Heart right ventricle (tissue), 16 donors: ENCODE data around the gene TMC5. TPM values are rescaled to one million over a fixed set of nuclear protein-coding genes. Genes with fewer than 3 reads are reported as not detected.
A peak's percentile ranks its signal among the peaks of the same experiment; 100 is the strongest.
"Not testable (repeated sequence)": the region's sequence is repeated elsewhere in the genome, so short reads cannot be mapped to it uniquely, and the experiment has no call there.

Experiments
- ATAC-seq, 8 donors: fragments of 200-7000 bp; cut with Tn5 transposase; one replicate each; pipeline ENCODE4 v1.9.1; 2020; ENCODE audit warnings: mild to moderate bottlenecking in 8 of 8, moderate library complexity in 8 of 8, moderate number of reproducible peaks in 1 of 8
- DNase-seq, 2 donors: peaks; one replicate each; pipeline ENCODE4 v3.0.0-alpha.2; 2020
- H3K27ac ChIP-seq, 10 donors: fragments of 200-600 bp; sonication (generic) in 2 of 10; one replicate each; pipeline versions ENCODE4 v1.5.0 to v1.8.0; 2020 to 2022; ENCODE audit warnings: mild to moderate bottlenecking in 3 of 10
- H3K27me3 ChIP-seq, 7 donors: fragments of 200-600 bp; one replicate each; pipeline ENCODE4 v1.8.0; 2021 to 2022; ENCODE audit warnings: mild to moderate bottlenecking in 2 of 7
- H3K36me3 ChIP-seq, 9 donors: fragments of 200-600 bp; sonication (generic) in 1 of 9; one replicate each; pipeline versions ENCODE4 v1.5.0 to v1.8.0; 2020 to 2022; ENCODE audit warnings: mild to moderate bottlenecking in 2 of 9
- H3K4me1 ChIP-seq, 9 donors: fragments of 200-600 bp; sonication (generic) in 1 of 9; one replicate each; pipeline versions ENCODE4 v1.5.0 to v1.8.0; 2020 to 2022; ENCODE audit warnings: mild to moderate bottlenecking in 4 of 9
- H3K4me3 ChIP-seq, 10 donors: fragments of 200-600 bp; sonication (generic) in 2 of 10; one replicate each; pipeline versions ENCODE4 v1.5.0 to v1.8.0; 2020 to 2022; ENCODE audit warnings: mild to moderate bottlenecking in 7 of 10, moderate library complexity in 2 of 10
- H3K9me3 ChIP-seq, 11 donors: fragments of 200-600 bp in 10 of 11; sonication (generic) in 2 of 11; one replicate each; pipeline versions ENCODE4 v1.5.0 to v1.8.0; 2013 to 2022; ENCODE audit warnings: mild to moderate bottlenecking in 2 of 11, control low read depth in 1 of 11, moderate library complexity in 1 of 11
- CTCF ChIP-seq, 9 donors: fragments of 200-600 bp; sonication (generic) in 2 of 9; IDR thresholded peaks; one replicate each; pipeline versions ENCODE4 v1.5.0 to v1.8.0; 2021 to 2022; ENCODE audit warnings: antibody characterized with exemption in 9 of 9, mild to moderate bottlenecking in 5 of 9, moderate library complexity in 1 of 9
- WGBS, 2 donors: extraction: QIAGEN DNeasy Blood & Tissue Kit; methylation state at CpG; one replicate each; pipeline ENCODE4 v1.1.7; 2013; ENCODE audit warnings: inconsistent platforms in 1 of 2; 5-methylcytosine and 5-hydroxymethylcytosine counted together
- intact Hi-C, 10 donors: fragments of 100-400 bp; cut with DNase I; formaldehyde crosslinking; loops; one replicate each; pipeline versions ENCODE4 v1.11.1 to v1.14.2; 2022
- polyA plus RNA-seq, 2 donors: library from polyadenylated mRNA; stranded (reverse); fragments of 200-250 nt; gene quantifications; one replicate each; pipeline ENCODE4 v1.2.3, GENCODE V29; 2013
- total RNA-seq, 10 donors: library from RNA; stranded (reverse); fragmentation: NEBNext Ultra II Directional in 3 of 10; extraction: Animal tissue kit (Norgen Biotek cat#: 25700) in 3 of 10; gene quantifications; one replicate each; pipeline versions ENCODE4 v1.2.1 to v1.2.4, GENCODE V29; 2021 to 2023
- donor health status: Arrhythmogenic right ventricular cardiomyopathy.
- donor health status: ischemic (EF 13 %, LVEDD 7.1; RV severe dilation, severe dysfunction).
- donor health status: healthy with polysubstance abuse.
- donor health status: DM: no; HTN: yes; CAD: no.
- donor health status: DM: no; HTN: no; CAD: no.
- donor health status: ischemic (EF 25% LVEDD 6.9; RV normal size, moderate dysfunction).
- donor health status: ischemic (EF 25% LVEDD 5.7; RV mildly dilated, moderate dysfunction).
- donor health status: healthy.
- donor health status: DM: yes; HTN: yes; CAD: no.
- donor health status: Ischemic cardiomyopathy.
- donor health status: ischemic (EF 35%, LVEDD 5.7; RV mildly dilated, moderate dysfunction).
- donor health status: nonischemic (EF 11% LVEDD 7.7; RV severe dilation, severe dysfunction).
- donor health status: DM: yes; HTN: yes; CAD: no.
- donor health status: PGD.
- donor health status: ischemic (EF 29% LVEDD 5.4; RV normal size, mild dysfunction).
- donor health status: nonischemic (EF 23%, LVEDD 6.1; RV moderate dilation, normal function).

Gene TMC5
- total and polyA plus RNA-seq, 12 donors, result under 0.01 to 0.13 (median 0.10) TPM; not detected in 8

- H3K4me3 ChIP-seq, result no peak overlapping the region
- peak in 1 of 2 donors; percentile 14 for DNase-seq
- no peak overlapping the region for H3K27ac ChIP-seq
- peak in 2 of 8 donors; percentile 44 to 52 for ATAC-seq
- peaks cover 0 to 11% (median 0%) of the 10 kb centered on the region in 11 donors for H3K9me3 ChIP-seq
- no peaks in the 10 kb centered on the region for H3K4me1 ChIP-seq
- H3K27me3 ChIP-seq, result peaks cover 0 to 61% (median 38%) of the 10 kb centered on the region in 7 donors
- no peaks in the 10 kb centered on the region for H3K36me3 ChIP-seq
- TF ChIP-seq CTCF (IDR thresholded peaks at IDR 0.05), result peak in 7 of 9 donors; percentile 19 to 44 (median 26)
- 15 to 16% methylated on average over 5 of the region's 5 CpGs for WGBS, 2 donors
- intact Hi-C loops, result no loop called here
Measured at GRCh38 chr16:19389246-19389645, 28.4 kb upstream of the TMC5 start.

GRCh38 chr16:19391185-19391776 lies 26.4 kb upstream of the TMC5 start:
- H3K27ac ChIP-seq, H3K36me3 ChIP-seq, H3K4me3 ChIP-seq, DNase-seq, ATAC-seq, H3K4me1 ChIP-seq: not testable (repeated sequence)
- H3K27me3 ChIP-seq, result peaks cover 0 to 59% (median 34%) of the 10 kb centered on the region in 7 donors
- intact Hi-C loops, result loop anchor here in 1 of 10 donors (10.0 kb wide), 1 partner anchor 56 kb away; no protein-coding TSS in a partner anchor
- peaks cover 0 to 11% (median 0%) of the 10 kb centered on the region in 11 donors for H3K9me3 ChIP-seq
- 86 to 89% methylated on average over 6 of the region's 6 CpGs for WGBS, 2 donors

GRCh38 chr16:19392352-19392751 lies 25.3 kb upstream of the TMC5 start:
- H3K27me3 ChIP-seq, result peaks cover 0 to 59% (median 33%) of the 10 kb centered on the region in 7 donors
- ATAC-seq, result no peak

GRCh38 chr16:19393226-19394111 lies 24.2 kb upstream of the TMC5 start:
- no peak overlapping the region for H3K27ac ChIP-seq
- DNase-seq, result no peak
- H3K27me3 ChIP-seq, result peaks cover 0 to 50% (median 27%) of the 10 kb centered on the region in 7 donors
- H3K4me1 ChIP-seq, result no peaks in the 10 kb centered on the region
- H3K9me3 ChIP-seq, result no peaks in the 10 kb centered on the region
- no peak for ATAC-seq
- H3K36me3 ChIP-seq, result no peaks in the 10 kb centered on the region
- H3K4me3 ChIP-seq, result no peak overlapping the region
- 46 to 53% methylated on average over 13 of the region's 13 CpGs for WGBS, 2 donors
- intact Hi-C loops, result loop anchor here in 1 of 10 donors (10.0 kb wide), 1 partner anchor 59 kb away; no protein-coding TSS in a partner anchor
- no peak for TF ChIP-seq CTCF (IDR thresholded peaks at IDR 0.05)

More at GRCh38 chr16:19392352-19392751, 25.3 kb upstream of the TMC5 start:
- WGBS, 2 donors, result 79 to 89% methylated on average over 2 of the region's 2 CpGs
- Histone ChIP-seq H3K36me3 (no peaks in the 10 kb centered on the region), H3K27ac (no peak overlapping the region), H3K9me3 (peaks cover 0 to 4% (median 0%) of the 10 kb centered on the region in 11 donors), H3K4me1 (no peaks in the 10 kb centered on the region), H3K4me3 (no peak overlapping the region)
- intact Hi-C loops, result loop anchor here in 1 of 10 donors (10.0 kb wide), 1 partner anchor 58 kb away; no protein-coding TSS in a partner anchor
- no peak for TF ChIP-seq CTCF (IDR thresholded peaks at IDR 0.05)
- no peak for DNase-seq

GRCh38 chr16:19395646-19396267 lies 21.9 kb upstream of the TMC5 start:
- not testable (repeated sequence) for H3K27ac ChIP-seq, H3K4me3 ChIP-seq, H3K9me3 ChIP-seq, H3K4me1 ChIP-seq, ATAC-seq, H3K36me3 ChIP-seq, DNase-seq
- WGBS, 2 donors, result 48 to 49% methylated on average over 4 of the region's 4 CpGs
- intact Hi-C loops, result loop anchor here in 1 of 10 donors (10.0 kb wide), 1 partner anchor 61 kb away; no protein-coding TSS in a partner anchor
- H3K27me3 ChIP-seq, result peaks cover 0 to 35% (median 24%) of the 10 kb centered on the region in 7 donors
